Spleen (tissue), 7 donors: Measurements from ENCODE around the gene CYP2J2.

ENCODE experiments used
- POLR2A ChIP-seq, 3 donors: fragments of 450-650 bp; IDR thresholded peaks; one replicate each; pipeline ENCODE4 v1.5.1; 2017; ENCODE audit warnings: antibody characterized with exemption in 3 of 3, mild to moderate bottlenecking in 1 of 3
- TF ChIP-seq, protein P1 (sequence below), 11 experiments: fragments of 200-600 bp in 7 of 11; fragments of 450-650 bp in 4 of 11; sonication (generic) in 4 of 11; IDR thresholded peaks in 8 of 11; conservative IDR thresholded peaks in 3 of 11; 1 replicate in 7 of 11; 2 replicates in 4 of 11; pipeline versions ENCODE4 v1.4.0 to v1.8.0; 2016 to 2021; ENCODE audit warnings: antibody characterized with exemption in 11 of 11, inconsistent platforms in 4 of 11, mild to moderate bottlenecking in 1 of 11
- donor health status: DM: no; HTN: no; CAD: no; lungs with moderate emphysema.
- donor health status: DM: no; HTN: no; CAD: no.
- donor health status: DM: no; HTN: no; CAD: no.

DNA sequence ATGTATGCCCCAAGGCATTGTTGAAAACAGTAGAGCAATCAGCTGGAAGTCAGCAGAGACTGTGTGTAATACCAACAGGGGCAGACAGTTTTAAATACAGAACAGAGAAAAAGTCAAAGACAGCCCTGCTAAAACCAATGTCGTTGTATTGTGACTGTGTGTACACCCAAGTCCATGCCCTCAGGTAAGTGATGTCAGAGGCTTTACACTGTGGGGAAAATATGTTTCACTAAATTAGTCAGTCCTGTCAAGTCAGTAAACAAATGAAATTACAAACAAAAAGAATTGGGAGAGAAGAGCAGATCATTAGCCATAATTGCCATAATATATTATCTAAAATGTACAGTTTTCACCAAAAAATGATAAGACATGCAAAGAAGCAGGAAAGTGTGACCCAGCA, 2.4 kb upstream of the CYP2J2 start:
- TF ChIP-seq, protein P1, sequence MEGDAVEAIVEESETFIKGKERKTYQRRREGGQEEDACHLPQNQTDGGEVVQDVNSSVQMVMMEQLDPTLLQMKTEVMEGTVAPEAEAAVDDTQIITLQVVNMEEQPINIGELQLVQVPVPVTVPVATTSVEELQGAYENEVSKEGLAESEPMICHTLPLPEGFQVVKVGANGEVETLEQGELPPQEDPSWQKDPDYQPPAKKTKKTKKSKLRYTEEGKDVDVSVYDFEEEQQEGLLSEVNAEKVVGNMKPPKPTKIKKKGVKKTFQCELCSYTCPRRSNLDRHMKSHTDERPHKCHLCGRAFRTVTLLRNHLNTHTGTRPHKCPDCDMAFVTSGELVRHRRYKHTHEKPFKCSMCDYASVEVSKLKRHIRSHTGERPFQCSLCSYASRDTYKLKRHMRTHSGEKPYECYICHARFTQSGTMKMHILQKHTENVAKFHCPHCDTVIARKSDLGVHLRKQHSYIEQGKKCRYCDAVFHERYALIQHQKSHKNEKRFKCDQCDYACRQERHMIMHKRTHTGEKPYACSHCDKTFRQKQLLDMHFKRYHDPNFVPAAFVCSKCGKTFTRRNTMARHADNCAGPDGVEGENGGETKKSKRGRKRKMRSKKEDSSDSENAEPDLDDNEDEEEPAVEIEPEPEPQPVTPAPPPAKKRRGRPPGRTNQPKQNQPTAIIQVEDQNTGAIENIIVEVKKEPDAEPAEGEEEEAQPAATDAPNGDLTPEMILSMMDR (IDR thresholded peaks at IDR 0.05 in 8 of 11, conservative IDR thresholded peaks at IDR 0.05 in 3 of 11): no peak
- no peak for TF ChIP-seq POLR2A (IDR thresholded peaks at IDR 0.05)
